ENCODE results near the gene MPP3. TPM values are rescaled to one million over a fixed set of nuclear protein-coding genes. Genes with fewer than 3 reads are reported as not detected.

MPP3 gene
- total RNA-seq, 1 experiment from 2014 or later: 6.9 TPM

DNA sequence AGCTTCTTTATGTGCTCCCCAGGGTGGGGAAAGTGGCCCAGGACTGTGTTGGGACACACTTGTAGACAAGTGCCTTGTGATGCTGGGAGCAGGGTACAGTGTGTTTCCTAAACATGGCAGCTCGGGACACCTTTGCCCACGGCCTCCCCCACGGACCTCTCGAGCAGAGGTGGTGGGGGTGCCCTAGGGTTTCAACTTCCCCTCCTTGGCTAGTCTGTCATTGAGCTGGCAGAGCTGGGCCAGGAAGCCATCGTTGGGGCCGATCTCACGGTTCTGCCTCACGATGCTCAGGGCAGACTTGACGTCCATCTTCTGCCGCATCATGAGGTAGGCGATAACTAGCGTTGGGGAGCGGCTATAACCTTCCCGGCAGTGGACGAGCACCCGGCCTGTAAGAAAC is 63.5 kb downstream of the MPP3 start:
- H3T11ph ChIP-seq (ENCODE audit: low read length): no peak overlapping the region
- H3K79me2 ChIP-seq (ENCODE audit: insufficient read depth, low read length): no peaks in the 10 kb centered on the region
- H2BK12ac ChIP-seq (ENCODE audit: insufficient read length, low read depth, low read length): no peak overlapping the region
- no peak overlapping the region for H2BK120ac ChIP-seq (ENCODE audit: low read depth, low read length, poor library complexity, severe bottlenecking)
- H3K4me1 Mint-ChIP-seq: peaks cover 3 to 4% of the 10 kb centered on the region in 2 experiments
- H3K9me3 ChIP-seq (ENCODE audit: control insufficient read depth, low read depth, low read length): no peaks in the 10 kb centered on the region
- no peaks in the 10 kb centered on the region for H3K9me3 Mint-ChIP-seq
- no peak overlapping the region for H4K8ac ChIP-seq (replicated peaks; ENCODE audit: insufficient read length, low read depth, low read length)
- H3K27me3 Mint-ChIP-seq (ENCODE audit: low read depth): no peaks in the 10 kb centered on the region
- no peaks in the 10 kb centered on the region for H3K4me1 ChIP-seq (ENCODE audit: insufficient read depth, low read length)
- H3K14ac ChIP-seq (ENCODE audit: insufficient read depth, low read length): no peak overlapping the region
- H2BK15ac ChIP-seq (ENCODE audit: low read depth, low read length): no peak overlapping the region
- DNase-seq: no peak
- H3K56ac ChIP-seq (ENCODE audit: insufficient read length, low read depth, low read length): no peak overlapping the region
- no peak overlapping the region for H3K4me3 Mint-ChIP-seq
- H4K91ac ChIP-seq (ENCODE audit: insufficient read length, low read depth, low read length): no peak overlapping the region
- TF ChIP-seq, protein P1, sequence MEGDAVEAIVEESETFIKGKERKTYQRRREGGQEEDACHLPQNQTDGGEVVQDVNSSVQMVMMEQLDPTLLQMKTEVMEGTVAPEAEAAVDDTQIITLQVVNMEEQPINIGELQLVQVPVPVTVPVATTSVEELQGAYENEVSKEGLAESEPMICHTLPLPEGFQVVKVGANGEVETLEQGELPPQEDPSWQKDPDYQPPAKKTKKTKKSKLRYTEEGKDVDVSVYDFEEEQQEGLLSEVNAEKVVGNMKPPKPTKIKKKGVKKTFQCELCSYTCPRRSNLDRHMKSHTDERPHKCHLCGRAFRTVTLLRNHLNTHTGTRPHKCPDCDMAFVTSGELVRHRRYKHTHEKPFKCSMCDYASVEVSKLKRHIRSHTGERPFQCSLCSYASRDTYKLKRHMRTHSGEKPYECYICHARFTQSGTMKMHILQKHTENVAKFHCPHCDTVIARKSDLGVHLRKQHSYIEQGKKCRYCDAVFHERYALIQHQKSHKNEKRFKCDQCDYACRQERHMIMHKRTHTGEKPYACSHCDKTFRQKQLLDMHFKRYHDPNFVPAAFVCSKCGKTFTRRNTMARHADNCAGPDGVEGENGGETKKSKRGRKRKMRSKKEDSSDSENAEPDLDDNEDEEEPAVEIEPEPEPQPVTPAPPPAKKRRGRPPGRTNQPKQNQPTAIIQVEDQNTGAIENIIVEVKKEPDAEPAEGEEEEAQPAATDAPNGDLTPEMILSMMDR (conservative IDR thresholded peaks at IDR 0.05): no peak
- H2AK5ac ChIP-seq (ENCODE audit: insufficient read length, low read length): no peak overlapping the region
- H3K27me3 ChIP-seq (ENCODE audit: insufficient read depth, low read length): no peaks in the 10 kb centered on the region
- no peaks in the 10 kb centered on the region for H4K20me1 ChIP-seq (ENCODE audit: control insufficient read depth, insufficient read depth, insufficient read length)
- H3K27ac ChIP-seq (ENCODE audit: insufficient read length, low read depth, low read length): no peak overlapping the region
- H2BK20ac ChIP-seq (ENCODE audit: low read depth, low read length, poor library complexity, severe bottlenecking): no peak overlapping the region
- no CpG with 5 or more reads among the region's 16 CpGs for WGBS (ENCODE audit: extremely low coverage, insufficient read length, low lambda C conversion rate)
- no peak overlapping the region for H3K23ac ChIP-seq (ENCODE audit: insufficient read length, low read depth, low read length)
- no peak overlapping the region for H4K5ac ChIP-seq (ENCODE audit: insufficient read length, low read depth, low read length)
- H2AFZ ChIP-seq (ENCODE audit: low read length): no peak overlapping the region
- H3K79me1 ChIP-seq (ENCODE audit: insufficient read depth, low read depth, low read length, poor library complexity, severe bottlenecking): no peaks in the 10 kb centered on the region
- no peaks in the 10 kb centered on the region for H3K23me2 ChIP-seq (ENCODE audit: insufficient read length, low read depth, low read length, poor library complexity, severe bottlenecking)
- H3K27ac Mint-ChIP-seq: no peak overlapping the region
- no peak overlapping the region for H3K4me2 ChIP-seq (ENCODE audit: insufficient read depth, insufficient read length, low read length)
- H3K9ac ChIP-seq (ENCODE audit: extremely low read depth, insufficient read length, low read length): no peak overlapping the region
- H3K18ac ChIP-seq (ENCODE audit: insufficient read length, low read depth, low read length): no peak overlapping the region
- no peak overlapping the region for H2BK5ac ChIP-seq (ENCODE audit: insufficient read length, low read length)
- peaks cover 4 to 55% (median 49%) of the 10 kb centered on the region in 3 experiments for H3K36me3 Mint-ChIP-seq (ENCODE audit: insufficient read depth in 1 of 3, low read depth in 3 of 3)
- no peak overlapping the region for H3K4ac ChIP-seq (ENCODE audit: low read depth, low read length)

All from H9 (cell line).